Cardiac atrium fibroblast (primary cell): ENCODE results near the gene KIAA1614. TPM values are rescaled to one million over a fixed set of nuclear protein-coding genes. Genes with fewer than 3 reads are reported as not detected.

ENCODE experiments used
- total RNA-seq: library from RNA; depleted of rRNA; stranded (reverse); fragments of >200 nt; gene quantifications from 2 replicates; pipeline ENCODE4 v1.2.3, GENCODE V29; 2015

The KIAA1614 gene, protein sequence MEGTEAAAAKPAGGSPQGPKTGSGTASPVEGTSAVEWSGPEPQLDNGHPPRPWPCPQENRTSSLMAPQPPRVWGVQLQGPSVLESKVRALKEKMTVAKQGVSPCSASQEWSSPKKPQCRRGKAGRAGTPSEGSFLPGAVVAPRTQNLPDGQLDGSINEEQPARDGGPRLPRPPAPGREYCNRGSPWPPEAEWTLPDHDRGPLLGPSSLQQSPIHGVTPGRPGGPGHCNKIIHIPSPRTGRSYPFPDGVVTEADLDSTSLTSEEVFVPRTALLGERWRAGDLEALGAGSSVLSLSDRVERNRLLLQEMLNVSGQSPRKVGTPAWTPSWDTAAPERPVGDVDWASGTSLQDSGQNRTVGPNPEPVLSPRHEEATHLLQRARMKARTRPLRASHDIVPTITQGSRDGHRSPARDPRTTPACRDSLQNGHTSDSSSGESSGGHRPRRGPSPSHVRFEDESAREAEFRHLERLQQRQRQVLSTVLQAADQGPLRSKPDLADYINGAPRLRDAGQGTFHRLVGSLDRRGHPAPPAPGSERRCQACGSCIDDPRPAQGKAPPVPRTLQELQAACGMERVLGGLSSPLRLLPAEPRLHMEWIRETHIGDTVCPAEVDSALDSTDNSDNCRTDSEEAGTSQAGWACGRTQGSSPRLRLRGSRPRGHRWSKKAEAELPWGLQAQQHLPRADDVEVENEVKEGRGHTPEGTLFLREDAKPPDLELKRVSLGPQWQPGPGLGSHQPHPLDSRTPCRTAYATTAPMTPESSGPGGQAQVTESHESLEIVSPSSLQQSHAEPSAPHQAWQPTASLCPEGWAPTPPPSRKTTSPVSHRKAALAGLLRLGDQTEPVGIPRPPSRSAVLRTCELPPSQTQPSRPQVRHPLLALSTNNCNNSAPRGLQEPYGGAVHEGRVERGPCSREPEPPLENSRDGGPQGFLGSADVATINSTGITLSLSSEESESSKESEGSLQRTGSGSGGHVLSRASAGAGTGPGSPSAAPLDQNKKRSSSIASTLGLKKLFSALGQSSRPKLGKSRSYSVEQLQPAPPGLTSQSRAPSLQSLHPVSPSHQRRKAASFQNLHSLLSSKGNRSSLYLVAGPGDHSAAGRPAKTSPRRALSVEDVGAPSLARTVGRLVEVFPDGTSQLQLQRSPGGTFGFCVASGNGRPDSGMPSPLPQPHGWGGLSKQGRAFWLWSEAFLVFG
- 4.9 and 7.9 TPM in 2 replicates for total RNA-seq

DNA sequence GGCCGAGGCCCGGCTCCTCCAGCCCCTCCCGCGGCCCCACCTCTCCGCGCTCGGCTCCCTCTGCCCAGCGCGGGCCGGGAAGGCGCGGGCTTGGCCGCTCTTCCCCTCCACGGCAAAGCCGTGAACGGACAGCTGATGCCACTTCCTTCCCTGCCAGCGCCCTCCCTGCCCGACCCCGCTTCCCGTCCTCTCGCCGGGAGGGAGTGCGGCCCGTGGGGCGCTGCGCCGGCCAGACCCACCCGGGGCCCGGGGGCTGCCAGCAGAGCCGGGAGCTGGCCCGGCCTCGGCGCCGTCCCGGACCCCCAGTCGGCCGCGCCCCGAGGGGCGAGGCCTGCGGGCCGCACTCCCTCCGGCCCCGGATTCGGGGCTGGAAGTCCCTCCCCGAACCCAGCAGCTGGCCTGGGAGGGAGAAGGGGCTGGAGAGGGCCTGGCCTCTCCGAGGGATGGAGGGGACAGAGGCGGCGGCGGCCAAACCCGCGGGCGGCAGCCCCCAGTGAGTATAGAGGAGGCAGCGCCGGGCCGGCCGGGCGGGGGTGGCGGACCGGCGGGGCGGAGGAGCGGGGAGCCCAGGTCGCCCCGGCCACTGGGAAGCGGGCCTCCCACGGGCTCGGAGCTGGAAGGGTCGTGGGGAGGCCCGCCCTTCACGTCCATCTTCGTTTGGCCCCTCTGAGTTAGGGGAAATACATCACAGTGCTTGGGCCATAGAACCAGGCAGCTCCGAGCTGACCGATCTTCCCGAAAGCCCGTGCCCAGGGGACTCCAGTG is at the start of gene KIAA1614:
Gene KIAA1614 (plus strand): TSS at position 97 of the 765 bp plus-strand sequence. CDS start 347 bp downstream, at position 444.

Other genes starting within 250 kb of the KIAA1614 start
- gene STX6, start 110.0 kb downstream of the KIAA1614 start, total RNA-seq = 17.7 and 19.0 TPM in 2 replicates
- gene MR1, start 121.1 kb downstream of the KIAA1614 start, total RNA-seq = 11.0 and 13.4 TPM in 2 replicates
- gene IER5, start 175.8 kb downstream of the KIAA1614 start, total RNA-seq = 10.0 and 13.9 TPM in 2 replicates